K562 (cell line): Measurements from ENCODE around the gene TAF3. TPM values are rescaled to one million over a fixed set of nuclear protein-coding genes. Genes with fewer than 3 reads are reported as not detected.

ENCODE experiments used
- ARID4B ChIP-seq: sonication (generic); formaldehyde crosslinking; IDR thresholded peaks from 2 replicates; pipeline ENCODE4 v1.8.0; 2022; ENCODE audit warnings: mild to moderate bottlenecking, missing genetic modification reagents
- ATF6 ChIP-seq: sonication (generic); formaldehyde crosslinking; IDR thresholded peaks from 2 replicates; pipeline ENCODE4 v1.4.0; 2020; ENCODE audit warnings: mild to moderate bottlenecking, missing genetic modification reagents
- DACH1 ChIP-seq: fragments of 450-650 bp; IDR thresholded peaks from 2 replicates; pipeline ENCODE4 v1.6.1; 2018; ENCODE audit not compliant: partially characterized antibody
- E2F5 ChIP-seq: sonication (generic); formaldehyde crosslinking; IDR thresholded peaks from 2 replicates; pipeline ENCODE4 v1.8.0; 2022; ENCODE audit warnings: mild to moderate bottlenecking, missing genetic modification reagents
- ERF ChIP-seq: fragments of 450-650 bp; formaldehyde crosslinking; IDR thresholded peaks from 2 replicates; pipeline ENCODE4 v1.4.0; 2020; ENCODE audit warnings: mild to moderate bottlenecking, mixed read lengths
- FOXJ2 ChIP-seq: fragments of 200-800 bp; sonication (Bioruptor generic); IDR thresholded peaks from 2 replicates; pipeline ENCODE4 v1.6.1; 2016; ENCODE audit warnings: missing genetic modification characterization, missing compliant biosample characterization
- HOMEZ ChIP-seq: fragments of 250-450 bp; sonication (Bioruptor Pico); IDR thresholded peaks from 2 replicates; pipeline ENCODE4 v1.4.0; 2020; ENCODE audit warnings: mild to moderate bottlenecking, moderate library complexity
- MBD2 ChIP-seq: sonication (generic); IDR thresholded peaks from 2 replicates; pipeline ENCODE4 v1.6.1; 2016; ENCODE audit warnings: low read depth, borderline replicate concordance
- NBN ChIP-seq: fragments of 450-650 bp; IDR thresholded peaks from 2 replicates; pipeline ENCODE4 v1.6.1; 2016; ENCODE audit warnings: low read depth, mild to moderate bottlenecking
- NR2C2 ChIP-seq, 2 experiments: fragments of 200-800 bp in 1 of 2; sonication (Bioruptor generic) in 1 of 2; sonication (generic) in 1 of 2; formaldehyde crosslinking in 1 of 2; IDR thresholded peaks; 2 replicates each; pipeline versions ENCODE4 v1.6.1 to v1.8.0; 2016 to 2022; ENCODE audit warnings: mild to moderate bottlenecking in 1 of 2, missing compliant biosample characterization in 1 of 2, missing genetic modification characterization in 1 of 2, missing genetic modification reagents in 1 of 2
- PML ChIP-seq: IDR thresholded peaks from 2 replicates; pipeline ENCODE4 v1.6.1; 2012; ENCODE audit warnings: low read length, inconsistent platforms
- SRSF3 ChIP-seq: fragments of 200-400 bp; formaldehyde crosslinking; IDR thresholded peaks from 2 replicates; pipeline ENCODE4 v1.6.1; 2016; ENCODE audit warnings: mild to moderate bottlenecking, low read length, moderate library complexity; ENCODE audit not compliant: insufficient read depth
- TGIF2 ChIP-seq: sonication (generic); formaldehyde crosslinking; IDR thresholded peaks from 2 replicates; pipeline ENCODE4 v1.8.1; 2022; ENCODE audit warnings: mild to moderate bottlenecking, missing genetic modification reagents, moderate library complexity
- ZBED1 ChIP-seq: IDR thresholded peaks from 2 replicates; pipeline ENCODE4 v1.6.1; 2014
- ZNF398 ChIP-seq: fragments of 250-450 bp; sonication (Bioruptor Pico); IDR thresholded peaks from 2 replicates; pipeline ENCODE4 v1.8.0; 2021; ENCODE audit warnings: moderate library complexity, mild to moderate bottlenecking, inconsistent platforms
- ZSCAN29 ChIP-seq: fragments of 450-650 bp; IDR thresholded peaks from 2 replicates; pipeline ENCODE4 v1.6.1; 2017
- polyA plus RNA-seq, 8 experiments: library from polyadenylated mRNA; depleted of rRNA in 4 of 8; stranded (reverse) in 5 of 8; unstranded in 3 of 8; fragments of >200 nt; fragmentation: Nextera tagmentation in 2 of 8; fragmentation: Illumina TruSeq in 1 of 8; extraction: Ambion mirVana in 2 of 8; extraction: Trizol in 1 of 8; gene quantifications; 2 replicates each; pipeline versions ENCODE4 v1.2.1 to v1.2.3, GENCODE V29; 2011 to 2014; ENCODE audit warnings: inconsistent platforms in 1 of 8, missing spikeins in 1 of 8
- total RNA-seq, 7 experiments: library from RNA; depleted of rRNA in 6 of 7; stranded (reverse); fragments of >200 nt in 6 of 7; fragmentation: Illumina TruSeq in 2 of 7; extraction: Trizol in 2 of 7; gene quantifications; 2 replicates each; pipeline versions ENCODE4 v1.2.1 to v1.2.3, GENCODE V29; 2011 to 2021; ENCODE audit warnings: low replicate concordance in 1 of 7

The TAF3 gene
- total and polyA plus RNA-seq, 9 of the 15 experiments (the other 6 are each of a cell fraction or from before 2014, with no cell fraction given), result 1.5 to 9.9 (median 4.1) TPM

GRCh38 chr10:7787857-7788638 lies 30.3 kb upstream of the TAF3 start, which contains the start of the genes ATP5F1C and KIN (continued):
- no peak for TF ChIP-seq ZNF398 (CRISPR knock-in tag)
- peak; percentile 68; the same call in 1 of the 2 replicates for TF ChIP-seq MBD2
- TF ChIP-seq FOXJ2 (tag), result no peak
- TF ChIP-seq PML, result peak; percentile 69; the same call in 1 of the 2 replicates
- TF ChIP-seq DACH1, result peak; percentile 97
- 0 out of 2 replicates have a peak, but pooled peaks have one; percentile 36 for TF ChIP-seq ZSCAN29
- 0 out of 2 replicates have a peak, but pooled peaks have one; percentile 77 for TF ChIP-seq ATF6 (CRISPR knock-in tag)
- TF ChIP-seq ARID4B (CRISPR knock-in tag), result peak; percentile 84
- TF ChIP-seq SRSF3, result no peak
- TF ChIP-seq HOMEZ (CRISPR knock-in tag), result no peak
- peak; percentile 77; the same call in 1 of the 2 replicates for TF ChIP-seq E2F5 (CRISPR knock-in tag)
- 0 out of 2 replicates have a peak, but pooled peaks have one; percentile 42 for TF ChIP-seq TGIF2 (CRISPR knock-in tag)
- peak; percentile 39; the same call in 1 of the 2 replicates for TF ChIP-seq ZBED1
- 0 out of 2 replicates have a peak, but pooled peaks have one; percentile 63 for TF ChIP-seq ERF
- no peak for TF ChIP-seq NR2C2 (CRISPR knock-in tag; IDR thresholded peaks at IDR 0.05)
- 0 out of 2 replicates have a peak, but pooled peaks have one; percentile 7 for TF ChIP-seq NR2C2 (tag; IDR thresholded peaks at IDR 0.05)
- peak; percentile 22; the same call in 1 of the 2 replicates for TF ChIP-seq NBN
